WTC11 (cell line): ENCODE results near the gene CROCC2. TPM values are rescaled to one million over a fixed set of nuclear protein-coding genes. Genes with fewer than 3 reads are reported as not detected.

Experiments
- ATAC-seq: fragments of 200-7000 bp; cut with Tn5 transposase; 2 replicates; pipeline ENCODE4 v1.10.0; 2021; ENCODE audit warnings: mild to moderate bottlenecking, moderate library complexity
- CTCF ChIA-PET: fragments of 300-600 bp; sonication (Branson Sonifier 250); formaldehyde crosslinking; loops from one replicate; lab custom pipeline; 2021; ENCODE audit warnings: antibody characterized with exemption; lab: Charles Lee
- POLR2A ChIA-PET: fragments of 350-600 bp; sonication (Branson Sonifier 250); formaldehyde crosslinking; loops from one replicate; lab custom pipeline; 2021; ENCODE audit warnings: antibody characterized with exemption; lab: Charles Lee
- DNase-seq: peaks from one replicate; pipeline ENCODE4 v3.0.0; 2021; ENCODE audit warnings: low spot score
- H3K27ac Mint-ChIP-seq: 2 replicates; pipeline ENCODE4 v1.8.0; 2021; ENCODE audit warnings: mixed read lengths
- H3K27me3 Mint-ChIP-seq: 2 replicates; pipeline ENCODE4 v1.8.0; 2021; ENCODE audit warnings: low read depth, mild to moderate bottlenecking, moderate library complexity, mixed read lengths
- H3K36me3 Mint-ChIP-seq: 2 replicates; pipeline ENCODE4 v1.8.0; 2021; ENCODE audit warnings: mixed read lengths
- H3K4me1 Mint-ChIP-seq: 2 replicates; pipeline ENCODE4 v1.8.0; 2022; ENCODE audit warnings: mixed read lengths
- H3K4me3 Mint-ChIP-seq: 2 replicates; pipeline ENCODE4 v1.8.0; 2021; ENCODE audit warnings: mild to moderate bottlenecking, moderate library complexity, mixed read lengths
- H3K9me3 Mint-ChIP-seq: 2 replicates; pipeline ENCODE4 v1.8.0; 2021; ENCODE audit warnings: mixed read lengths
- CBFB ChIP-seq: sonication (generic); formaldehyde crosslinking; IDR thresholded peaks from 2 replicates; pipeline ENCODE4 v1.8.1; 2022; ENCODE audit warnings: mild to moderate bottlenecking, low read depth, missing genetic modification reagents
- ELF4 ChIP-seq: sonication (generic); formaldehyde crosslinking; IDR thresholded peaks from 2 replicates; pipeline ENCODE4 v1.8.1; 2022; ENCODE audit warnings: low read depth, mild to moderate bottlenecking, moderate library complexity, missing genetic modification reagents
- GTF2I ChIP-seq: fragments of 250-450 bp; sonication (Bioruptor Pico); conservative IDR thresholded peaks from 2 replicates; pipeline ENCODE4 v1.4.0; 2021; ENCODE audit warnings: mild to moderate bottlenecking
- HMGA2 ChIP-seq: fragments of 250-450 bp; sonication (Bioruptor Pico); IDR thresholded peaks from 2 replicates; pipeline ENCODE4 v1.4.0; 2021; ENCODE audit warnings: mild to moderate bottlenecking, moderate library complexity
- IRF2 ChIP-seq: sonication (generic); formaldehyde crosslinking; IDR thresholded peaks from 2 replicates; pipeline ENCODE4 v1.8.0; 2022; ENCODE audit warnings: low read depth, missing genetic modification reagents, borderline replicate concordance
- JUN ChIP-seq: sonication (generic); formaldehyde crosslinking; IDR thresholded peaks from 2 replicates; pipeline ENCODE4 v1.8.0; 2023; ENCODE audit warnings: mild to moderate bottlenecking, missing genetic modification reagents
- KAT7 ChIP-seq: sonication (generic); formaldehyde crosslinking; IDR thresholded peaks from 2 replicates; pipeline ENCODE4 v1.8.1; 2023; ENCODE audit warnings: missing genetic modification reagents, mild to moderate bottlenecking, borderline replicate concordance
- MYBL2 ChIP-seq: sonication (generic); formaldehyde crosslinking; IDR thresholded peaks from 2 replicates; pipeline ENCODE4 v1.8.1; 2023; ENCODE audit warnings: mild to moderate bottlenecking, moderate library complexity, missing genetic modification reagents
- NR2C2 ChIP-seq: sonication (generic); formaldehyde crosslinking; IDR thresholded peaks from 2 replicates; pipeline ENCODE4 v1.8.0; 2022; ENCODE audit warnings: mild to moderate bottlenecking, missing genetic modification reagents
- ZNF138 ChIP-seq: sonication (generic); formaldehyde crosslinking; conservative IDR thresholded peaks from 2 replicates; pipeline ENCODE4 v1.8.1; 2022; ENCODE audit warnings: mild to moderate bottlenecking, moderate library complexity, missing genetic modification reagents
- ZNF671 ChIP-seq: fragments of 250-450 bp; sonication (Bioruptor Pico); IDR thresholded peaks from 2 replicates; pipeline ENCODE4 v1.8.0; 2021; ENCODE audit warnings: mild to moderate bottlenecking
- total RNA-seq: library from RNA; stranded (reverse); gene quantifications from 3 replicates; pipeline ENCODE4 v1.2.3, GENCODE V29; 2021
- TF ChIP-seq, protein P1 (sequence below): sonication (generic); formaldehyde crosslinking; IDR thresholded peaks from 2 replicates; pipeline ENCODE4 v1.8.1; 2022; ENCODE audit warnings: low read depth, missing genetic modification reagents, borderline replicate concordance
- TF ChIP-seq, protein P2 (sequence below): fragments of 200-600 bp; IDR thresholded peaks from 2 replicates; pipeline ENCODE4 v1.8.0; 2022; ENCODE audit warnings: antibody characterized with exemption
- TF ChIP-seq, protein P3 (sequence below): sonication (generic); formaldehyde crosslinking; IDR thresholded peaks from 2 replicates; pipeline ENCODE4 v1.8.1; 2022; ENCODE audit warnings: mild to moderate bottlenecking, moderate library complexity, missing genetic modification reagents
- TF ChIP-seq, protein P4 (sequence below): fragments of 250-450 bp; sonication (Bioruptor Pico); IDR thresholded peaks from 2 replicates; pipeline ENCODE4 v1.9.0; 2021; ENCODE audit warnings: moderate library complexity, mild to moderate bottlenecking, inconsistent platforms, borderline replicate concordance
- TF ChIP-seq, protein P5 (sequence below): fragments of 250-450 bp; sonication (Bioruptor Pico); IDR thresholded peaks from 2 replicates; pipeline ENCODE4 v1.9.0; 2021; ENCODE audit warnings: mild to moderate bottlenecking
- TF ChIP-seq, protein P6 (sequence below): sonication (generic); formaldehyde crosslinking; IDR thresholded peaks from 2 replicates; pipeline ENCODE4 v1.8.1; 2023; ENCODE audit warnings: mild to moderate bottlenecking, moderate library complexity, missing genetic modification reagents
- TF ChIP-seq, protein P7 (sequence below): sonication (generic); formaldehyde crosslinking; IDR thresholded peaks from 2 replicates; pipeline ENCODE4 v1.8.0; 2022; ENCODE audit warnings: mild to moderate bottlenecking, missing genetic modification reagents
- TF ChIP-seq, protein P8 (sequence below): sonication (generic); formaldehyde crosslinking; IDR thresholded peaks from 2 replicates; pipeline ENCODE4 v1.8.1; 2022; ENCODE audit warnings: mild to moderate bottlenecking, missing genetic modification reagents, moderate library complexity, borderline replicate concordance

The CROCC2 gene
- total RNA-seq, 1 experiment from 2014 or later, result not detected

DNA sequence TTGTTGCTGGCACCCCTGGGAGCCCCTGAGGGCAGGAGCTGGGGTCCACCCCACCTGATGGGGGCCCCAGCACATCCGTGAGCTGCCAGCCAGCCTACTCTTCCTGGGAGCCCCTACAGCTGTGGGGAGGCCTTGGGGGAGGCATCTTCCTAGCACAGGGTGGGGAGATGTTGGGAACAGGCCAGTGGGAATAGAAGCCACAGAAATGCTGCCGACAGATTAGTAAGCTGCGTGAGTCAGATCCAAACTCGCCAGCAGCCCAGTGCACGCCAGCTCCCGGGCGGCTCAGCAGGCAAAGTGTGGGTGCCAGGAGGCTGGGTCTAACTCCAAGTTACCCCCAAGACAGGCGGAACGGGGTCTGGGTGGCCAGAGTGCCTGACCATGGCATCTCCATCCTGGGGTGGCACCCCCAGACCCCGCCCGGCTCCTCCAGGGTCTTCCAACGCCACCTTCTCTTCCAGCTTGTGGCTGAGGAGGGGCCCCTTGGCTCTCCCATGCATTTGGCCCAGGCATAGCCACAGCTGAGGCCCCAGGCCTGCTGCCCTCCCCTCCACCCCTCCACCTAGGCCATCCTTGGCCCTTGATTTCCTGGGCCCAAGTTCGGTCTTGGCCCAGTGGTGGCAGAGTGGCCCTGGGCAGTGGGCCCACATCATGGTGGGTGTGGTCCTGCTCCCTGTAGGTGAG, 15.3 kb downstream of the CROCC2 start:
- POLR2A ChIA-PET, result no interaction called here
- TF ChIP-seq, protein P1, sequence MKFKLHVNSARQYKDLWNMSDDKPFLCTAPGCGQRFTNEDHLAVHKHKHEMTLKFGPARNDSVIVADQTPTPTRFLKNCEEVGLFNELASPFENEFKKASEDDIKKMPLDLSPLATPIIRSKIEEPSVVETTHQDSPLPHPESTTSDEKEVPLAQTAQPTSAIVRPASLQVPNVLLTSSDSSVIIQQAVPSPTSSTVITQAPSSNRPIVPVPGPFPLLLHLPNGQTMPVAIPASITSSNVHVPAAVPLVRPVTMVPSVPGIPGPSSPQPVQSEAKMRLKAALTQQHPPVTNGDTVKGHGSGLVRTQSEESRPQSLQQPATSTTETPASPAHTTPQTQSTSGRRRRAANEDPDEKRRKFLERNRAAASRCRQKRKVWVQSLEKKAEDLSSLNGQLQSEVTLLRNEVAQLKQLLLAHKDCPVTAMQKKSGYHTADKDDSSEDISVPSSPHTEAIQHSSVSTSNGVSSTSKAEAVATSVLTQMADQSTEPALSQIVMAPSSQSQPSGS (CRISPR knock-in tag), result no peak
- TF ChIP-seq, protein P2, sequence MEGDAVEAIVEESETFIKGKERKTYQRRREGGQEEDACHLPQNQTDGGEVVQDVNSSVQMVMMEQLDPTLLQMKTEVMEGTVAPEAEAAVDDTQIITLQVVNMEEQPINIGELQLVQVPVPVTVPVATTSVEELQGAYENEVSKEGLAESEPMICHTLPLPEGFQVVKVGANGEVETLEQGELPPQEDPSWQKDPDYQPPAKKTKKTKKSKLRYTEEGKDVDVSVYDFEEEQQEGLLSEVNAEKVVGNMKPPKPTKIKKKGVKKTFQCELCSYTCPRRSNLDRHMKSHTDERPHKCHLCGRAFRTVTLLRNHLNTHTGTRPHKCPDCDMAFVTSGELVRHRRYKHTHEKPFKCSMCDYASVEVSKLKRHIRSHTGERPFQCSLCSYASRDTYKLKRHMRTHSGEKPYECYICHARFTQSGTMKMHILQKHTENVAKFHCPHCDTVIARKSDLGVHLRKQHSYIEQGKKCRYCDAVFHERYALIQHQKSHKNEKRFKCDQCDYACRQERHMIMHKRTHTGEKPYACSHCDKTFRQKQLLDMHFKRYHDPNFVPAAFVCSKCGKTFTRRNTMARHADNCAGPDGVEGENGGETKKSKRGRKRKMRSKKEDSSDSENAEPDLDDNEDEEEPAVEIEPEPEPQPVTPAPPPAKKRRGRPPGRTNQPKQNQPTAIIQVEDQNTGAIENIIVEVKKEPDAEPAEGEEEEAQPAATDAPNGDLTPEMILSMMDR, result no peak
- TF ChIP-seq ELF4 (no peak), IRF2 (no peak), HMGA2 (no peak), ZNF138 (CRISPR knock-in tag) (no peak), NR2C2 (no peak), GTF2I (CRISPR knock-in tag) (no peak), KAT7 (no peak), JUN (CRISPR knock-in tag) (no peak), ZNF671 (no peak), MYBL2 (CRISPR knock-in tag) (no peak), CBFB (no peak)
- TF ChIP-seq, protein P3, sequence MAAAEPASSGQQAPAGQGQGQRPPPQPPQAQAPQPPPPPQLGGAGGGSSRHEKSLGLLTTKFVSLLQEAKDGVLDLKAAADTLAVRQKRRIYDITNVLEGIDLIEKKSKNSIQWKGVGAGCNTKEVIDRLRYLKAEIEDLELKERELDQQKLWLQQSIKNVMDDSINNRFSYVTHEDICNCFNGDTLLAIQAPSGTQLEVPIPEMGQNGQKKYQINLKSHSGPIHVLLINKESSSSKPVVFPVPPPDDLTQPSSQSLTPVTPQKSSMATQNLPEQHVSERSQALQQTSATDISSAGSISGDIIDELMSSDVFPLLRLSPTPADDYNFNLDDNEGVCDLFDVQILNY (CRISPR knock-in tag), result no peak
- TF ChIP-seq, protein P4, sequence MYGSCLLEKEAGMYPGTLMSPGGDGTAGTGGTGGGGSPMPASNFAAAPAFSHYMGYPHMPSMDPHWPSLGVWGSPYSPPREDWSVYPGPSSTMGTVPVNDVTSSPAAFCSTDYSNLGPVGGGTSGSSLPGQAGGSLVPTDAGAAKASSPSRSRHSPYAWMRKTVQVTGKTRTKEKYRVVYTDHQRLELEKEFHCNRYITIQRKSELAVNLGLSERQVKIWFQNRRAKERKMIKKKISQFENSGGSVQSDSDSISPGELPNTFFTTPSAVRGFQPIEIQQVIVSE (CRISPR knock-in tag), result no peak
- TF ChIP-seq, protein P5, sequence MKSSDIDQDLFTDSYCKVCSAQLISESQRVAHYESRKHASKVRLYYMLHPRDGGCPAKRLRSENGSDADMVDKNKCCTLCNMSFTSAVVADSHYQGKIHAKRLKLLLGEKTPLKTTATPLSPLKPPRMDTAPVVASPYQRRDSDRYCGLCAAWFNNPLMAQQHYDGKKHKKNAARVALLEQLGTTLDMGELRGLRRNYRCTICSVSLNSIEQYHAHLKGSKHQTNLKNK (CRISPR knock-in tag), result no peak
- TF ChIP-seq, protein P6, sequence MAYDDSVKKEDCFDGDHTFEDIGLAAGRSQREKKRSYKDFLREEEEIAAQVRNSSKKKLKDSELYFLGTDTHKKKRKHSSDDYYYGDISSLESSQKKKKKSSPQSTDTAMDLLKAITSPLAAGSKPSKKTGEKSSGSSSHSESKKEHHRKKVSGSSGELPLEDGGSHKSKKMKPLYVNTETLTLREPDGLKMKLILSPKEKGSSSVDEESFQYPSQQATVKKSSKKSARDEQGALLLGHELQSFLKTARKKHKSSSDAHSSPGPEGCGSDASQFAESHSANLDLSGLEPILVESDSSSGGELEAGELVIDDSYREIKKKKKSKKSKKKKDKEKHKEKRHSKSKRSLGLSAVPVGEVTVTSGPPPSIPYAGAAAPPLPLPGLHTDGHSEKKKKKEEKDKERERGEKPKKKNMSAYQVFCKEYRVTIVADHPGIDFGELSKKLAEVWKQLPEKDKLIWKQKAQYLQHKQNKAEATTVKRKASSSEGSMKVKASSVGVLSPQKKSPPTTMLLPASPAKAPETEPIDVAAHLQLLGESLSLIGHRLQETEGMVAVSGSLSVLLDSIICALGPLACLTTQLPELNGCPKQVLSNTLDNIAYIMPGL (CRISPR knock-in tag), result no peak
- TF ChIP-seq, protein P7, sequence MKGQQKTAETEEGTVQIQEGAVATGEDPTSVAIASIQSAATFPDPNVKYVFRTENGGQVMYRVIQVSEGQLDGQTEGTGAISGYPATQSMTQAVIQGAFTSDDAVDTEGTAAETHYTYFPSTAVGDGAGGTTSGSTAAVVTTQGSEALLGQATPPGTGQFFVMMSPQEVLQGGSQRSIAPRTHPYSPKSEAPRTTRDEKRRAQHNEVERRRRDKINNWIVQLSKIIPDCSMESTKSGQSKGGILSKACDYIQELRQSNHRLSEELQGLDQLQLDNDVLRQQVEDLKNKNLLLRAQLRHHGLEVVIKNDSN (CRISPR knock-in tag), result no peak
- TF ChIP-seq, protein P8, sequence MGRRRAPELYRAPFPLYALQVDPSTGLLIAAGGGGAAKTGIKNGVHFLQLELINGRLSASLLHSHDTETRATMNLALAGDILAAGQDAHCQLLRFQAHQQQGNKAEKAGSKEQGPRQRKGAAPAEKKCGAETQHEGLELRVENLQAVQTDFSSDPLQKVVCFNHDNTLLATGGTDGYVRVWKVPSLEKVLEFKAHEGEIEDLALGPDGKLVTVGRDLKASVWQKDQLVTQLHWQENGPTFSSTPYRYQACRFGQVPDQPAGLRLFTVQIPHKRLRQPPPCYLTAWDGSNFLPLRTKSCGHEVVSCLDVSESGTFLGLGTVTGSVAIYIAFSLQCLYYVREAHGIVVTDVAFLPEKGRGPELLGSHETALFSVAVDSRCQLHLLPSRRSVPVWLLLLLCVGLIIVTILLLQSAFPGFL (CRISPR knock-in tag), result no peak
- peak; percentile 10 for DNase-seq

More for the DNA sequence above, 15.3 kb downstream of the CROCC2 start:
- no peaks in the 10 kb centered on the region for H3K4me1 Mint-ChIP-seq
- H3K4me3 Mint-ChIP-seq, result no peak overlapping the region
- no peaks in the 10 kb centered on the region for H3K9me3 Mint-ChIP-seq
- no peak for ATAC-seq
- H3K36me3 Mint-ChIP-seq, result no peaks in the 10 kb centered on the region
- no peak overlapping the region for H3K27ac Mint-ChIP-seq
- CTCF ChIA-PET, result no interaction called here
- H3K27me3 Mint-ChIP-seq, result no peaks in the 10 kb centered on the region
